ENCODE data around the gene GLYATL1. TPM values are rescaled to one million over a fixed set of nuclear protein-coding genes. Genes with fewer than 3 reads are reported as not detected.
A peak's percentile ranks its signal among the peaks of the same experiment; 100 is the strongest.

The GLYATL1 gene
- total RNA-seq, 4 donors from 2014 or later: 0.30 to 6.8 (median 2.3) TPM

DNA sequence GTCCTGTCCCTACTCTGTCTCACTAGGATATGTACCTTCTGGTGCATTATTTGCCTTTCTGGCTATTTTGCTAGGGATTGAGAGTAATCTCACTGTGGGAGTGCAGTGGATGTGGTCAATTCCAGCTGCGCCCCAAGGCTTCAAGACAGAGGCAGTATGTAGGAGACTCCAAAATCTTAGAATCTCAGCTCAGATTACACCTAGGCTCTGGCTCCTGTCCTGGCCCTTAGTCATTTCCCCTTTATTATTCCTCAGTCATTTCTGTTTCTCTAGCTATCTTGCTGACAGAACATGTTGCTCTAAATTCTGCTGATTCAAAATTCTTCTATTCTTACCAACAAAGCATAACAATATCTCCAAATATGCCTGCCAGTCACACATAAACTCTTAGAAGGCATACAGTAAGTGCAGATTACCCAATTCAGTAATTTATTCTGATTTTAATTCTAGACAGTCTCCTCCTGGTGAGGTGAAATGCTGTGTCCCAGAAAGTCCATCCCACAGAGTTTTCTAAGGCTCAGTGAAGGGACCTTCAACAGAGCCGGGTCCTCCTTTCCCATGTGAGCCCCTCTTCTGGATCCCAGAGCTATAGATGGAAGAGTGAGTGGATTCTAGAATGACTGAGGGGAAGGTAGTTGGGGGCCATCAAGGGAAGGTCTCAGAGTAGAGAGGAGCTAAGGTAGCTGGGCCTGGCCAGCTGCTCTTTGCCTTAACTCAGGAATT, 24.3 kb upstream of the GLYATL1 start:
- intact Hi-C loops (cut with DNase I; ENCODE audit: low total_unique reads): no loop called here

DNA sequence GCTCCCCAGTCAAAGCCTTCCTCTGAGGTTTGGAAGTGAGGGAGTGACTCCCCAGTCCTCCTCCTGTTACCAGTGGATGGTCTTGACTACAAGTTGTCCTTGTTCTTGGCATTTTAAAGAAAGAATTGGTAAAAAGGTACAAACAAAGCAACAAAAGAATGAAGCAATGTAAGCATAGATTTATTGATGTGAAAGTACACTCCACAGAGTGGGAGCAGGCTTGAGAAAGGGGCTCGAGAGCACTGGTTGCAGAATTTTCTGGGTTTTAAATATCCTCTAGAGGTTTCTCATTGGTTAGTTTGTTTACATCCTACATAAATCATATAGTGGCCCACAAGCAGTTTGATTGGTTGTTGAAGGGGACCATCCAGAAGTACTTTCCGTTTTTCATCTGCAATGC, 22.7 kb upstream of the GLYATL1 start:
- no peak for DNase-seq (ENCODE audit: low spot score in 2 of 2)
- WGBS, 2 donors: 82 to 84% methylated on average over 2 of the region's 2 CpGs
- intact Hi-C loops (cut with DNase I; ENCODE audit: low total_unique reads): no loop called here
- H3K4me3 ChIP-seq (ENCODE audit: low read depth, poor library complexity, severe bottlenecking): no peak overlapping the region
- TF ChIP-seq, protein P1, sequence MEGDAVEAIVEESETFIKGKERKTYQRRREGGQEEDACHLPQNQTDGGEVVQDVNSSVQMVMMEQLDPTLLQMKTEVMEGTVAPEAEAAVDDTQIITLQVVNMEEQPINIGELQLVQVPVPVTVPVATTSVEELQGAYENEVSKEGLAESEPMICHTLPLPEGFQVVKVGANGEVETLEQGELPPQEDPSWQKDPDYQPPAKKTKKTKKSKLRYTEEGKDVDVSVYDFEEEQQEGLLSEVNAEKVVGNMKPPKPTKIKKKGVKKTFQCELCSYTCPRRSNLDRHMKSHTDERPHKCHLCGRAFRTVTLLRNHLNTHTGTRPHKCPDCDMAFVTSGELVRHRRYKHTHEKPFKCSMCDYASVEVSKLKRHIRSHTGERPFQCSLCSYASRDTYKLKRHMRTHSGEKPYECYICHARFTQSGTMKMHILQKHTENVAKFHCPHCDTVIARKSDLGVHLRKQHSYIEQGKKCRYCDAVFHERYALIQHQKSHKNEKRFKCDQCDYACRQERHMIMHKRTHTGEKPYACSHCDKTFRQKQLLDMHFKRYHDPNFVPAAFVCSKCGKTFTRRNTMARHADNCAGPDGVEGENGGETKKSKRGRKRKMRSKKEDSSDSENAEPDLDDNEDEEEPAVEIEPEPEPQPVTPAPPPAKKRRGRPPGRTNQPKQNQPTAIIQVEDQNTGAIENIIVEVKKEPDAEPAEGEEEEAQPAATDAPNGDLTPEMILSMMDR (IDR thresholded peaks at IDR 0.05): no peak
- no peak for TF ChIP-seq POLR2A (IDR thresholded peaks at IDR 0.05)

More for the DNA sequence above, 24.3 kb upstream of the GLYATL1 start:
- 89 to 93% methylated on average over 2 of the region's 2 CpGs for WGBS, 2 donors
- H3K4me3 ChIP-seq (ENCODE audit: low read depth, poor library complexity, severe bottlenecking): no peak overlapping the region
- TF ChIP-seq POLR2A (IDR thresholded peaks at IDR 0.05): no peak
- TF ChIP-seq, protein P1 (IDR thresholded peaks at IDR 0.05): no peak
- peak in 1 of 2 donors; percentile 21 for DNase-seq (ENCODE audit: low spot score in 2 of 2)

DNA sequence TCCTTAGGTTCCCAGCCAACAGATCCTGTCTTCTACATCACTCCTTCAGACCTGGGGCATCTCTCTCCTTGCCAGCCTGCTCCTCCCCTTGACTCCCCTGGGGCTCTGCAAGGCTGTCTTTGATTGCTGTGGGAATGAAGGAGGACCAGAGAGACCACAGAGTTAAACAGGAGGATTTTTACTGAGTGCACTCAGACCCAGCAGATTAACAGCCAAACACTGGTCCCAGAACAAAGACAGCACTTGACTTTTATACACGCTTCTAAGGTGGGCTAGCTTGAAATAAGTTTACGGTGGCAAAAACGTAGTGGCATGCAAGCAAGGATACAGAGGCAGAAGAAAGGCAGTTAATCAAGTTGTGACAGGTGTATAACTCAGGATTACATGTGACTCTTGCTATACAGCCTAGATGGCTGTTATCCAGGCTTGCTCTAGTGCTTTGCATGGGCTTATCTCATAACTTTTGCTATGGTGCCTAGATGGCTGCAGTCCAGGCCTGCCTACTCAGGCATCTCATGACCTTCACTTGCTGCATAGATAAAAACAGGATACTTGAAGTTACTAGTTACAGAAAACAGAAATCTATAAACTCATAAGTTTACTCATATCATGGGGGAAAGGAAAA, 22.0 kb upstream of the GLYATL1 start:
- TF ChIP-seq, protein P1 (IDR thresholded peaks at IDR 0.05): no peak
- TF ChIP-seq POLR2A (IDR thresholded peaks at IDR 0.05): no peak
- 67 to 71% methylated on average over 3 of the region's 3 CpGs for WGBS, 2 donors
- H3K4me3 ChIP-seq (ENCODE audit: low read depth, poor library complexity, severe bottlenecking): no peak overlapping the region
- no peak for DNase-seq (ENCODE audit: low spot score in 2 of 2)
- intact Hi-C loops (cut with DNase I; ENCODE audit: low total_unique reads): no loop called here

DNA sequence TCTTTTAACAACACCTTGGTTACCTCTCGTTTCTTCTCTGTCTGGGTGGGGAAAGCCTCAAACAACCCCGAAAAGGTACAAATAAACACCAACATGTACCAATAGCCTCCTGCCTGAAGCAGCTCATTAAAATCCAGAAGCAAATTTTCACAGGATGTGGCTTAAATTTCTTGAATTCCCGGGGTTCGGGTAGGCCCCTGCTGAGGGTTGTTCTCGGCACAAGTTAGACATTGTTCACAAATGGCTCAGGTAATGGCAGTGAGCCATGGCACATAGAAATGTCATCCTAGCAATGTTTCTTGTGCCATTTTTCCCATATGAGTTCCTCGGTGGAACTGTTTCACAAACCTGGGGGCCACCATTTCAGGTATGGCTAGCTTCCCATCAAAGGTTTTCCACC, 19.7 kb upstream of the GLYATL1 start:
- WGBS, 2 donors: 82 to 85% methylated on average over 6 of the region's 6 CpGs
- no peak for TF ChIP-seq POLR2A (IDR thresholded peaks at IDR 0.05)
- TF ChIP-seq, protein P1 (IDR thresholded peaks at IDR 0.05): no peak
- intact Hi-C loops (cut with DNase I; ENCODE audit: low total_unique reads): no loop called here
- H3K4me3 ChIP-seq (ENCODE audit: low read depth, poor library complexity, severe bottlenecking): no peak overlapping the region
- peak in 1 of 2 donors; percentile 28 for DNase-seq (ENCODE audit: low spot score in 2 of 2)

DNA sequence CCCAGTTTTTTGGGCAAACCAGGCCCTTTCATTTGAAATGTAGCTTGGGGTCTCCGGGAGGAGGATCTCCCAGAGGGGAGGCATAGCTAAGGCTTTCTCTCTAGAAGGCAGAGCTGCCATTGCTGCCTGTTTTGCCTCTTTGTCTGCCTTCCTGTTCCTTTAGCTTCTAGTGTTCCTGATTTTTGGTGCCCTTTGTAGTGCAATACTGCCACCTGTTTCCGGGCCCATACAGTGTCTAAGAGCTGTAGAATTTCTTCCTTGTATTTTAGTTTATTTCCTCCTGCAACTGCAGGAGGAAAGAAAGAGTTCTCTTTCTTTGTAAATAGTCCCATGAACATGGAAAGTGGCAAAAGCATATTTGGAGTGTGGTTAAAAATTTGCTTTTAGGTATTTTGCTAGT, 19.3 kb upstream of the GLYATL1 start:
- intact Hi-C loops (cut with DNase I; ENCODE audit: low total_unique reads): no loop called here
- 78 to 82% methylated on average over 2 of the region's 2 CpGs for WGBS, 2 donors
- DNase-seq (ENCODE audit: low spot score in 2 of 2): no peak
- no peak for TF ChIP-seq POLR2A (IDR thresholded peaks at IDR 0.05)
- TF ChIP-seq, protein P1 (IDR thresholded peaks at IDR 0.05): no peak
- no peak overlapping the region for H3K4me3 ChIP-seq (ENCODE audit: low read depth, poor library complexity, severe bottlenecking)
